GM18511 (cell line): Measurements from ENCODE around the gene SFXN3.

Experiments used
- ATAC-seq: cut with Tn5 transposase; IDR thresholded peaks from one replicate; pipeline ENCODE4 v1.9.1; 2021; ENCODE audit warnings: mild to moderate bottlenecking, moderate library complexity; ENCODE audit not compliant: unreplicated experiment

Gene SFXN3

DNA sequence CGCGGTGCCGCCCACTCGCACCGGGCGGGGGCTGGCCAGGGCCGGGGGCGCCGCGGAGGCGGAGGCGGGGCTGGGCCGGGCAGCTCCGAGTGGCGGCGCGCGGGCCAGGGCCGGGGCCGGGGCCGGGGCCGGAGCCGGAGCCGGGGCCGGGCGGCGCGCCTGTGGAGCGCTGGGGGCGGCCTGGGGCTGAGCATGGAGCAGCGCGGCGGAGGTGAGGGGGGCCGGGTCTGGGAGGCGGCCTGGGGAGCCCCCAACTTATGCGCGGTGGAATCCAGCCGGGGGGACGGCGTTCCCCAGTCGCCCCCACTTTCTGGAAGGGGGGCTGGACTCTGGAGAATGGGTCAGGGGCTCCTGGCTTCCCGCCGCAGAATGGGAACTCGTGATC, 31.3 kb upstream of the SFXN3 start, which contains the start of gene LZTS2:
Gene LZTS2 (plus strand): TSS at position 67 of the 385 bp plus-strand sequence. CDS start 2,731 bp downstream, outside the sequence.
- ATAC-seq: no peak

DNA sequence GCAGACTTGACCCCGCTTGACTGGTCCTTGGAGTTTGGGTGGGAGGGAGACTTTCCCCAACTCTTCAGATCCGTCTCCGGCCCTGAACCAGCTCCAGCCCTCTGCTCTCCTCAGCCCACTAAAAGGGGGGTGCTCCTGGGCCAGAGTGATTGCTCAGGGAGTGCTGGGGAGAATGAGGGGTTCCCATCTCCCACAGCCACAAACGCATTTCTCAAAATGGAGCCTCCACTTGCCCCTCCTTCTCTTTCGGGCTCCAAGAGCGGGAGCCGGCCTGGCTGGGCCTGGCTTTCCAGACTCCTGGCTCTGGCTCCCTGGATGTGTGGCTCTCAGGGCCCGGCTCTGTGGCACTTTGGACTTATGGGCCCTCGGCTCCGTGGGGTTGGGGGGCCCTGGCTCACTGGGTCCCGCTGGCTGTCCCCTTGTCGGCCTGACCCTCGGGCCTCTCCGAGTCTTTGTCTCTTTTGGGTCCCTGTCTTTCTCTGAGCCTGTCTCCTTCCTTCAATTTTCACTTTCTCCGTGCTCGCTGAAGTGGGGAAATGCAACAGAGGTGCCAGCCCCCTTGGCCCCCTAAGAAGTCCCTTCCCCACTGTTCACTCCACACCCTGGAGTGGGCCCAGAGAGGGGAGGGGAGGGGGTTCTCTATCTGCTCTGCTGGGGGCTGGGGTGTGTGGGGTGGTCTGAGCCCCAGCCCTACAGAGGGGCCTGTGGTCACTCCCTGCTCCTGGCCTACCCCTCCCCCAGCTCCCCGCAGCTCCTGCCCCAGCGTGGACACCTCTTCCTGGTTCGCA, 30.7 kb upstream of the SFXN3 start:
- no peak for ATAC-seq

DNA sequence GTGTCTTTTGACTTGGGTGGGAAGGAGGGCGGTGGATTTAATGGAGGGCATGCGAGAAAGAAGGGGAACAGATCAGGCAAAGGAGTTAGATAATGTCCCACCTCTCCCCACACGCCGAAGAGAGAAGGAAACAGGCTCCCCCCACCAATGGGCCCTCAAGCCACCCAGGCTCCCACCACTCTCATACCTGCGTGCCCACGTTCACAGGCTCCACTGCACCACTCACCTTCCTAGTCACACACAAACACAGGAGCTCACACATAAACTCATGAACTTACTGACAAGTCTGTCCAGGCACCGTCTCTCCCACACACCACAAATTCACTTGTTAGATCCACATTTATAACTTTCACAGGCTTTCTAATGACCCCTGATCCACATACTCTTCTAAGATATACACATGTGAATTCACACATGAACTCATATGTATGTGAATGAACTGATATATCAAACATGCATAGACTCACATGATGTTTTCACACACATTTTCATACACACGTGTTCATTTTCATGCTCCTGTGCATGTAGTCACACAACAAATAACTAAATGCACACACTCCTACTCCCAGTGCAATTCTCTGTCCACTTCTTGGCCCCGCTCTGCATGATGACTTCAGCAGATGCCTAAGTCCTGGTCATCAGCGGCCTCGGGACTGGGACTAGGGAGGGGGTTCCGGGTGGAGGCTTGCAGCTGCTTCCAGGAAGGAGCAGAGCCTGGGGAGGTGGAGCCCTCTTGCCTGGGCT, 29.9 kb upstream of the SFXN3 start:
- no peak for ATAC-seq

DNA sequence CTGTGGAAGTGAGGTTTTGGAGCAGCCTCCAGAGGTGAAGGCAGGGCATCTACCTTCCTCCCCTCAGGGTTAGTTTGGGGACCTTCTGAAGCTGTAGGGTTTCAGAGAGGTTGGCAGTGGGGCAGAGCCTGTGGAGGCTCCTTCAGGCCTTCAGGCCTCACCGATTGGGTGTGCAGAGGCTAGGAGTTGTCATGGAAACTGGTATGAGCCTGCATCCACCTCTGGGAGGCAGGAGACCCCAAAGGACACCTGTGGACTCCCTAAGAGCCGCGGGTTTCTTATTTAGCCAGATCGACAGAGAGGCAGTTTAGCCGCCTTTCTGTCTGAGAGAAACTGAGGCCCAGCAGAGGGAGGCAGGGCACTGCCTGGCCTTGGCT, 29.4 kb upstream of the SFXN3 start:
- no peak for ATAC-seq

DNA sequence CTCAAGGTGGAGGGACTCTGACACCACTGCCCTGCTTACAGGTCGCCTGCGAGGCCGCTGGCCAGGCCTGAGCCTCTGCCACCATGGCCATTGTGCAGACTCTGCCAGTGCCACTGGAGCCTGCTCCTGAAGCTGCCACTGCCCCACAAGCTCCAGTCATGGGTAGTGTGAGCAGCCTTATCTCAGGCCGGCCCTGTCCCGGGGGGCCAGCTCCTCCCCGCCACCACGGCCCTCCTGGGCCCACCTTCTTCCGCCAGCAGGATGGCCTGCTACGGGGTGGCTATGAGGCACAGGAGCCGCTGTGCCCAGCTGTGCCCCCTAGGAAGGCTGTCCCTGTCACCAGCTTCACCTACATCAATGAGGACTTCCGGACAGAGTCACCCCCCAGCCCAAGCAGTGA, 28.6 kb upstream of the SFXN3 start:
- no peak for ATAC-seq

DNA sequence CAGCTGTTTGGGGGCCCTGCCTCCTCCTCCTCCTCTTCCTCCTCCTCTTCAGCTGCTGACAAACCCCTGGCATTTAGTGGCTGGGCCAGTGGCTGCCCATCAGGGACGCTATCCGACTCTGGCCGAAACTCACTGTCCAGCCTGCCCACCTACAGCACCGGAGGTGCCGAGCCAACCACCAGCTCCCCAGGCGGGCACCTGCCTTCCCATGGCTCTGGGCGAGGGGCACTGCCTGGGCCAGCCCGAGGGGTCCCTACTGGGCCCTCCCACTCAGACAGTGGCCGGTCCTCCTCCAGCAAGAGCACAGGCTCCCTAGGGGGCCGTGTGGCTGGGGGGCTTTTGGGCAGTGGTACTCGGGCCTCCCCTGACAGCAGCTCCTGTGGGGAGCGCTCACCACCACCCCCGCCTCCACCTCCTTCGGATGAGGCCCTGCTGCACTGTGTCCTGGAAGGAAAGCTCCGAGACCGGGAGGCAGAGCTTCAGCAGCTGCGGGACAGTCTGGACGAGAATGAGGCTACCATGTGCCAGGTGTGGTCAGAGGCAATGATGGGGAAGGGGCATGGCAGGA, 27.3 kb upstream of the SFXN3 start:
- ATAC-seq: no peak

DNA sequence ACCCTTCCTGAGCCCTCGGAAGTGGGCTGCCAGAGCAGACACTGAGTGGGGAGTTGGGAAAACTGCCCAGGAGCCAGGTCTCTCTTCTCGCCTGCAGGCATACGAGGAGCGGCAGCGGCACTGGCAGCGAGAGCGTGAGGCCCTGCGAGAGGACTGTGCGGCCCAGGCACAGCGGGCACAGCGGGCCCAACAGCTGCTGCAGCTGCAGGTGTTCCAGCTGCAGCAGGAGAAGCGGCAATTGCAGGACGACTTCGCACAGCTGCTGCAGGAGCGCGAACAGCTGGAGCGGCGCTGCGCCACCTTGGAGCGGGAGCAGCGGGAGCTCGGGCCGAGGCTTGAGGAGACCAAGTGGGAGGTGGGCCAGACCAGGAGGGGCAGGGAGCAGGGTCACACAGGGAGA, 25.7 kb upstream of the SFXN3 start:
- no peak for ATAC-seq

DNA sequence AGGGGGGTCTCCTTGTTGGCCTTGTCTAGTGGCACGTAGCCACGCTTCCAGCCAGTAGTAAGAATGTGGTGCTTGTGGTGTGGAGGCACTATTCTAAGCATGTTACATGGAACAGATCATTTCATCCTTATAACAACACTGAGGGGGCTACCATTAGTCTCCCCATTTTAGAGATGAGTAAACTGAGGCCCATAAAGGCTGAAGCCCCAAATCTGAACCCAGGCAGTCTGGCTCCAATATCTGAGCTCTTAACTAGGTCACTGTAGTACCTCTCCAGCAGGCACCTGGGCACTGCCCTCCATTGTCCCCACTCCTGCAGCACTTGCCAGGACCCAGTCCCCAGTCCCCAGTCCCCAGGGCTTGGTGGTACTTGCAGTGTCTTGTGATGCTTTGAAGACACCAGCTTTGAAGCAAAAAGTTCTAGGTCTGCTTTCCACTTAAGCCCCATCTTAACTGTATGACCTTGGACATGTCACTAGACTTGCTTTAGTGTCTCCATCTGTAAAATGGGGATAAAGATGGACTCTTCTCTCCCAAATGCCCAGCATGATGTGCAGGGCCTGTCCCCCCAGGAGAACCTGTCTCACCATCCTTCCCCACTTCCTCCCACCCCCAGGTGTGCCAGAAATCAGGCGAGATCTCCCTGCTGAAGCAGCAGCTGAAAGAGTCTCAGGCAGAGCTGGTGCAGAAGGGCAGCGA, 25.0 kb upstream of the SFXN3 start:
- no peak for ATAC-seq

DNA sequence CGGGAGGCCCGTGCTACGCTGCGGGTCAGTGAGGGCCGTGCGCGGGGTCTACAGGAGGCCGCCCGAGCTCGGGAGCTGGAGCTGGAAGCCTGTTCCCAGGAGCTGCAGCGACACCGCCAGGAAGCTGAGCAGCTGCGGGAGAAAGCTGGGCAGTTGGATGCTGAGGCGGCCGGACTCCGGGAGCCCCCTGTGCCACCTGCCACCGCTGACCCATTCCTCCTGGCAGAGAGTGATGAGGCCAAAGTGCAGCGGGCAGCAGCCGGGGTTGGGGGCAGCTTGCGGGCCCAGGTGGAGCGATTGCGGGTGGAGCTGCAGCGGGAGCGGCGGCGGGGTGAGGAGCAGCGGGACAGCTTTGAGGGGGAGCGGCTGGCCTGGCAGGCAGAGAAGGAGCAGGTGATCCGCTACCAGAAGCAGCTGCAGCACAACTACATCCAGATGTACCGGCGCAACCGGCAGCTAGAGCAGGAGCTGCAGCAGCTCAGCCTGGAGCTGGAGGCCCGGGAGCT, 24.4 kb upstream of the SFXN3 start:
- ATAC-seq: no peak

DNA sequence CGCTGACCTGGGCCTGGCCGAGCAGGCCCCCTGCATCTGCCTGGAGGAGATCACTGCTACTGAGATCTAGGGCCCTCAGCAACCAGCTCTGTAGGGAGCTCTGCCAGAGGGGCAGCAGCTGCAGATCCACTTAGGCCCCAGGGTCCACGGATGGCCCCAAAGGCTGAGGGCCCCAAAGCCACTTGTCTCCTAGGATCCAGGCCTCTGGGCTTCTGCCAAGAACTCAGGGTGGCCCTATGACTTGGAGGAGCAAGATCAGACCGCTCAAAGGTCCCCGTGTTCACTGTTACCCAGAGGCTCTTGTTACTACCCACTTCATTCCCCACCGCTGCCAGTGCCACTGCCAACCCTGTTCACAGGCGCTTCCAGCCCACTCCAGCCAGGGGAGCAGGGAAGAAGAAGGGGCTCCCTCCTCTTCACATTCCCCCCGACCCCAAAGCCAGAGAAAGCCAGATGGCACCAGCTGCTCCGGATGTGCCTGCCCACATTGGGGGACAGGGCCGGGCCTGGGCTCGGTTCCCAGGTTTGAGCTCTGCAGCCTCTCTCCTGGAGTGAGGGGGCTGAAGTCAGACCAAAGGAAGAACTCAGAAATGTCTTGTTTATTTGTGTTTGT, 23.8 kb upstream of the SFXN3 start:
- no peak for ATAC-seq

DNA sequence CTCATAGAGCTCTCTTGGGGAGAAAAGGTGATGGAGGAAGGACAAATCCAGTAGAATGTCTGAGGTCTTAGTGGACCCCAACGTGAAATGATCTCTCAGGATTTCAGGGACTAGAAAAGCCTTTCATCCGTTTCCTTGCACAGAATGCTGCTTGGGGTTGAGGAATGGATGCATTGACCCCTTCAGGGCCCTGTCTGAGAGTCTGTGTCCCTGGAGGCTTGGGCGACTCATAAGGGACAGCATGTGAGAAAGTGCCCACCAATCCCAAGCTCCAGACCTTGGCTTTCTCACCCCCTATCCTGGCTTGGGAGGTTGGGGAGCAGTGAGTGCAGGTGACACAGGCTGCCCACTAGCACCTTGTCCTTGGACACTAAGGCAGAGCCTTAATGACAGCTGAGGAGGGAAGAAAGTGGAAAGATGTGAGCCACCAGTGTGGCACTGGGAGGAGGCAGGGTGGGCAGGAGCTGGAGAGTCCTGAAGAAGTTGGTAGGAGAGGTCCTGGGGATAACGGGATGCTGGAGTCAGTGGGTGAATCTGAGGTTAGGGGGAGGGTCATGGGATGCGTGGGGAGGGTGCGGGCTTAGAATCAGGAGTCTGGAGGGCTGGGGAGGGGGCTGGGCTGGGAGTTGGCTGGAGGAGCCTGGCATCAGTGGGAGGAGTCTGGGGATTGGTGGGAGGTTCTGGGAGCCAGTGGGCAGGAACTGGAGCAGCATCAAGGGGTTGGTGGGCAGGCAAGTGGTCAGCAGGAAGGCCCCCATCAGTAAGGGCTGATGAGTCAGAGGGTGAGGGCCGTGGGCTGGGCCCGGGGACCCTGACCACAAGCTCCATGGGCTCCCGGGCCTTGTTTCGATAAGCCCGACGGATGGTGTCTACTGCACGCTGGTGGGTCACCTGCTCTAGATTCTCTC, 22.9 kb upstream of the SFXN3 start:
- no peak for ATAC-seq

DNA sequence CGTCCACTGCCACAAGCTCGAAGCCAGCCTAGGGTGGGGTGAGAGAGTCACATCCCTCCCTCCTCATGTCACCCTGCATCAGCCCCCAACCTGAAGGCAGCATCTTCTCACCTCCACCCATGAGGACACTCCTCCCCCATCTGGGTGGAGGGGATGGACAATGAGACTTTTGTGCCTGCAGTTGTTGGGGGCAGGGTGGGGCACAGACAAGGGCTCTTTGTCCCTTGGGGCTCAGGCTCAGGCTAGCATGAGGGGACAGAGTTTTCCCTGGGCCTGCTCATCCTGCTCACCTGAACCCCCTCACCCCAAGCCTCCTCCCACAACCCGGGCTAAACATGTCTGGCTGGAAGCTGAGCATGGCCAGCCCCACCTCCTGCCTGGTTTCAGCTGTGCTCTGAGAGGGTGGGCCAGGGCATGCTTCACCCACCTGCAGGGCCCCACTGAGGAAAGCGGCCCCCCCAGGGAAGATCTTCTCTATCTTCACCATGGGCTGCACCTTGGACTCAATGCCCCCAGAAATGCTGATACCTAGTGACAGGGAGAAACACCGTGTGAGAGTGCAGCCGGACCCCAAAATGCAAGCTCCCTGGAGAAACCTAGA, 22.1 kb upstream of the SFXN3 start:
- no peak for ATAC-seq

DNA sequence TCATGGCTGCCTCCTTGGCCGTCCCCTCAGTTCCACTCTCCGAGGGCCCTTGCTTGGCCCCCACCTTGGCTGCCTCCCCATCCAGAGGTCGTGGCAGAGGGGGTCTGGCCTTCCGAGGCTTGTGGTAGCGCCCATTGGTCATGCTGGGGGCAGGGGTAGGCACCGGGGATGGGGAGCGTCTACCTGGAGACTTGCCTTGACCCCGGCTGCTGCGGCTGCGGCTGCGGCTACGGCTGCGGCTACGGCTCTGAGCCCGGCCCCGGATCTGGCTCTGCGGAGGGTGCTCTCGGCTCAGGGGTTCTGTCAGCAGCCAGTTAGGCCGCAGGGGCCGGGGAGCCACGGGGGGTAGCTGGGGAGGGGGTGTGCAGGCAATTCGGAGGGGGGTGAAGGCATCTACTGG, 20.7 kb upstream of the SFXN3 start:
- ATAC-seq: no peak

DNA sequence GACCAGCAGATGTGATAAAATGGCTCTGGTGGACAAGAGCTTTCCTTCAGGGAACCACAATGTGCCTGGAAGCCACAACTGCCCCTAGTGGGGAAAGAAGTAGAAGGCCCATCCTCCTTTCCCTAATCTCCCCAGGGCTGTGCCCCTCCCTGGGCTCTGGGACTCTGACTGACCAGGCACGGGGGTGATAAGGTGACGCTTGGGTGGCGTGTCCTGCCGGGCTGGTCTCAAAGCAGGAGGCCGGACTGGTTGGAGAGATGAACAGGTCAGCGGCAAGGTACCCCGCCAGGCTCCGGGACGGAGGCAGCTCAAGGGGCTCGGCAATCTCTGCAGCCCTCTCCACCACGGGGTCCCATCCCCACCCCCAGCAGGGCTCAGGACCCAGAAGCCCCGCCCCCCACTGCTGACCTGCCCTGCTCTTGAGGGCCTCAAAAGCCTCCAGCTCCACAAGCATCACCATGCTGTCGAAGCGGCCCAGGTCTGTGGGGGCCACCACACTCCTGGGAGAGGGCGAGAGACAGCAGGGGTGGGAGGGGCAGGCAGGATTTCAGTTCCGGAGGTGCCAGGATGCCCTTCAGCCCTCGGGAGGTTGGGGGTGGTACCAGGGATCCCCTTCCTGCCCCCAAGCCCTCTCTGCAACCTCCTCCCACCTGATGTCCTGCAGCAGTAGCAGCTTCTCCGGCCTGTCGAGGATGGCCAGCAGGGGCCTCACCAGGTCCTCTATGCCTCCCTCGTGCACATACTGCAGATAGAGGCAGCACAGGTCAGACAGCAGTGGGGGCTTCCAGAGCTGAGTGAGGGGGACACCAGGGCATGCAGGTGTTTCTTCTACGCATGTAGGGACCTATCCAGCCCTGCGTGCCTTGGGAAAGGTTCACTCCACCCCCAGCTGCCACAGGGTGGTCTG, 19.3 kb upstream of the SFXN3 start:
- no peak for ATAC-seq

DNA sequence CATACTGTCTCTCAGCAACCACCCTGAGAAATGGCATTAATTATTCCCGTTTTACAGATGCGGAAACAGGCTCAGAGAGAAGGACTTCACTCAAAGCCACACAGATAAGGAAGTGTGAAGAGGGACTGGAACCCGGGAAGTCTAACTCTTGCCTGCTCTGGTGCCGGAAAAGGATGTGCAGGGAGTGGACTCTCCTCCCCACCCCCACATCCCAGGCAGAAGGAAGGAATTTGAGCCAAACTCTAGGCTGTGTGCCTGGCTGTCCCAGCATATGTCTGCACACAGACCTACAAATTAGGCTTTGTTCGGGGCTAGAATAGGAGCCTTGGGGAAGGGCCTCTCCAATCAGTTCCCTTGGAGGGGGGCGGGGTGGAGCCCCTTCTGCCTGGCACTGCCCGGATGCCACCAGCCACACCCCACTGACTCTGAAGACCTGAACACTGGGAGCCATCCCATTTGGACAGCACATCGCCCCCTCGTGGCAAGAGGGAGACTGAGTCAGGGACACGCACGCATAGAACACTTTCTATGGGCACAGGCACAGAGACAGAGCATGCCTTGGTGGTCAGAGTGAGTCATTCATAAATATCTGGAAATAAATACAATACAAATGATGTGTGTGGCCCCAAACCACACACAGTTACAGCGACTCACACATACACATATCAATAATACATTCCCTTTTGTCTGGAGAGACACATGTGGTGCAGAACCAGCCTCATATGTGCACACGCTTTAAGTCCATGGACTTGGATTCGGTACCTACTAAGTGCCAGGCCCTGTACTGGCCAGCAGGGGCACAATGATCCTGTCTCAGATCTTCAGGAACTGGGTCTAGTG, 18.3 kb upstream of the SFXN3 start:
- peak; percentile 79 for ATAC-seq

DNA sequence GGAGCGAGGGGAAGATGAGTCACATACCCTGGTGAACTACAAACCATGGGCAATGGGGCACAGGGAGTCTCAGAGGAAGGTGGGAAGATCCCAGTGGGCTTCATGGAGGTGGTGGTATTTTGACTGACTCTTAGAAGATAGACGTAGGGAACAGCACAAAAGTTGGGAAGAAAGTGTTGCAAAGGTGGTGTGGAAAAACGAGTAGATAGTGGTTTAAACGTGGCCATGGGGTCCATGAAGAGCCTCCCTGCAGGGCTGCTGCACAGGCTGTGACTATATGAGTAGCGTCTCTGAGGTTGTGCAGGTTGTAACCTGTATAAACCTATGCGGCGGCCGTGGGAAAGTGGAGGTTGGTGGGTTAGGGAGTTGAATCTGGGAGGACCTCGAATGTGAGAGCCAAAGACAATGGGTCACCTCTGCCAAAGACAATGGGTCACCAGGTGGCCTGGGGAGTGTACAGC, 17.6 kb upstream of the SFXN3 start:
- ATAC-seq: no peak

DNA sequence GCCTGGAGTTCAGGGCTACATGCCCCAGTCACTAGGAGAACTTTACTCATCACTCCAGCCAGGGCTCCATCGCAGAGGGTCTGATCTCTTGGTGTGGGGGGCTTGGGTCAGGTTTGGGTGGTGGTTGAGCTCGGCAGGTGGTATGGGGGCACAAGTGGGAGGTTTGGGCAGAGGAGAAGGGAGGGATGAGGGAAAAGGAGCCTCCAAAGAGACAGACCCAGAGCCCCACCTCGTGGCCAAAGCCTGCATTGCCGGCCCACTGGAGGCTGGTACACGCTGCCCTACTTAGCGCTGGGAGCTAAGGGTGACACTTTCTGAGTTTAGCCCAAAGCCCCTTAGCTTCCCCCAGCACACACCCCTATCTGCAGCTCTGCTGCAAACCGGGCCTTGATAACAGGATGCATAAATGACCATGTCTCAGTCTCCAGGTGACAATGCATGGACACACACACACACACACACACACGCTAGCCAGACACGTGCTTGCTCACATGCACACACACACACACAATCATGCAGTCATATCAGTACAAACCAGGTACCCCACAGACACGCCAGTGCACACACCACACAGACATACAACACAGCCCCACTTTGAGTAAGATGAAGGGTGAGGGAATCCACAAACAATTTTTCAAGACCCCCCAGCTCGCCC, 16.7 kb upstream of the SFXN3 start:
- no peak for ATAC-seq
